Superior temporal gyrus (tissue), 1 donor: ENCODE measurements around the gene HIVEP3.

Experiments used
- DNase-seq: peaks from one replicate; pipeline ENCODE4 v3.0.0-alpha.2; 2016; ENCODE audit errors: extremely low spot score

The HIVEP3 gene

GRCh38 chr1:41894101-41894807, 24.5 kb downstream of the HIVEP3 start:
- DNase-seq, result no peak

- DNase-seq, result no peak
Measured at GRCh38 chr1:41892301-41892781, 26.4 kb downstream of the HIVEP3 start.

DNA sequence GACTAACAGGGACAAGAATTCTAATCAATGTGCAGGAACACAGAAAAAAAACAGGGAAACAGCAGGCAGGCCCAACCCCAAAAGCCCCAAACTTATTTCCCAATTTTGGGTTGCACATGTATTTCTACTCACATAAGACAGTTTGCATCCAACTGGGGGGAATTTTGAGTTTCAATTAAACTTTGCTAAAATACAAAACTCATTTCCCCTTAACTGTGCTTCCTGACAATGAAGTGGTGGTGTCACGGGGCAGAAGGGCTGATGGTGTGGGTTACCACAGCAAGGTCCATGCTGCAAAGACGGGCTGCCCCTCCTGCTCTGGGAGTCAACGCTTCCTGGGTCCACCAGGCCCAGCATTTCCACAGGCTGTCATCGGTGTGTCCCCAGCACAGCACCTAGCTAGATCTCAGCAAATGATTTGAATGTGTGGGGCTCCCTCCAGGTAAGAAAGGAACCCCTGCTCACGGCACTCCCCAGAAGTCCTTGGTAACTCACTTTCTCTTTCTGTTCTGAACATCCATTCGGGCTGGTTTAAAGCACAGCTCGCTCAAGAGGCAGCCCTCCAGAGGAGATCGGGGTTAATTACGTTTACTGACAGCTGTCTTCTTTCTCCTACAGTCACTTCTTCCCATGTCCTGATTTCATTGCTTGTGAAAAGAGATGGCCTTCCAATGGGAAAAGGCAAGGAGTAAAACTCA, 27.4 kb downstream of the HIVEP3 start:
- peak; percentile 45 for DNase-seq

DNA sequence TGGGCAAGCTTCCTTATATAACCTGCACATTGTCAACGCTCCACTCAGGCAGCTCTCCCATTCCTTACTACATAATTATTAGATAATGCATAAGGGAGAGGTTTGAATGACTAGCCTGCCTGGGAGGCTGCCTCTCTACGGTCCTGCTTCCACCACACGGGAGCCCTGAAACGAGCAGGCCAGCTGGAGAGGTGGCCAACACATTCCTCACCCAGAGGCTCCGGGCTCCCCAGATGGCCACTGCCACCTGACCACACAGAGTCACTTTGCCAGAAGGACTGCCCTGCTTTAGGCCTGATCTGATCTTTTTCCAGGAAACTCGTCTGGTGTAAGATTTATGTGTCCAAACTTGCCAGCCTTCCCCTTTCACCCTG, 27.9 kb downstream of the HIVEP3 start:
- DNase-seq, result no peak

DNA sequence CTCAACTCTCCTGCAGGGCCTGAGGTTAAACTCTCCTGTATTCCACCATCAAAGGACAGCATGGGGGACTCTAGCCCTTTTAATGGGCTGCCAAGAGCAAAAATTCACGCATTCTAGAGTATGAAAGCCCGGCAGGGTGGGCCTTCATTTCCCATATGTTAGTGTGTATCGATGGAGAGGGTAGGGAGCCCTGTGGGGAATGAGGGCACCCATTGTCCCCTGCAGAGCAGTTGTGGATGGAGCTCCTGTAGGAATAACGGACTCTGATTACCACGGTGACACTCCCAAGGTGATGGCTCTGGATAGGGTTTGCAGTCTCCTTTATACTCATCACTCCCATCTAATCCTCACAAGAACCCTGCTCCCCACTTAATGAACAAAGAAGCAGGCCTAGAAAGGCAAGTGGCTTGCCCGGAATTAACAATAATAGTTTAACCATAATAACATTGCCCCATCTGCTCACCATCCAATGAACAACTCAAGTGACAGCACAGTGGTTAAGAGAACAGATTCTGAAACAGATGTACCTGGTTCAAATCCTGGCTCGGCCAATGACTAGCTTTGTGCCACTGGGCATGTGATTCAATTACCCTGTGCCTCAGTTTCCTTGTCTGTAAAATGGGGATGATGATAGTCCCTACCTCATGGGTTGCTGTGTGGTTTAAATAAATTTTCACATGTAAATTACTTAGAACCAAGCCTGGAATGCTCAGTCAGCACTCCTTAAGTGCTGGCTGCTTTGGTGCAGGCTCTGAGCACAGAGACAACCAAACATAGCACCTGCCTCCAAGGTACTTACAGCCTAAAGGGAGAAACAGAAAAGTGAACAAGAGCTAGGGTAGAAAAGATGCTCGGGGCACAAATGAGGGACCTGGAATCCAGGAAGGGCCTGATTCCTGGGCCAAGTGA, 29.0 kb downstream of the HIVEP3 start:
- DNase-seq, result no peak

DNA sequence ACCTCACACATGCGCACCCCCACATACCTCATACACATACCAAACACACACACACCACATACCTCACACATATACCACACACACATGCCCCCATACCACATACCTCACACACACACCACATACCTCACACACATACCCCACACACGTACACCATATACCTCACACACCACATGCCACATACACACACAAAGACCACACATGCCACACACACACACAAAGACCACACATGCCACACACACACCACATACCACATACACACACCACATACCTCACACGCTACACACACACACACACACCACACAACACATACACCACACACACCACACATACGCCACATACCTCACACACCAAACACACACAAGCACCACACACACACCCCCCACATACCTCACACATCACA, 30.0 kb downstream of the HIVEP3 start:
- DNase-seq, result no peak

DNA sequence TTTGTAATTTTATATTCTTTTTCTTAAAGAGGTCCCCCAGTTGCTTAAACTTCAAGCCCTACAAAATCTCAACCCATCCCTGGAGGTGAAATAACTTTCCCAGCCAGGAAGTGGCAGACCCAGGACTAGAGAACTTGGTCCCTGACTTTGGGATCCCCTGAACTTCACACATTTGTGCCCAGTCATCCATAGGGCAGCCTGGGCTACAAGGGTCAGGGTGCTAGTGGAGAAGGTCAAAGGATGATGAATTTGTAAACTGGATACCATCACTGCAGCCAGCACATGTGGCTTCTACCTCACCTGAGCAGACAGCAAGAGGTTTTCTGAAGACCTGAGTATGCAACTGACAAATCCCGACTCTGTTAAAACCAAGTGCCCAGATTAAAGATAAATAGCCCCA, 31.4 kb downstream of the HIVEP3 start:
- DNase-seq, result no peak

- DNase-seq, result no peak
Measured at GRCh38 chr1:41884256-41885230, 34.2 kb downstream of the HIVEP3 start.

DNA sequence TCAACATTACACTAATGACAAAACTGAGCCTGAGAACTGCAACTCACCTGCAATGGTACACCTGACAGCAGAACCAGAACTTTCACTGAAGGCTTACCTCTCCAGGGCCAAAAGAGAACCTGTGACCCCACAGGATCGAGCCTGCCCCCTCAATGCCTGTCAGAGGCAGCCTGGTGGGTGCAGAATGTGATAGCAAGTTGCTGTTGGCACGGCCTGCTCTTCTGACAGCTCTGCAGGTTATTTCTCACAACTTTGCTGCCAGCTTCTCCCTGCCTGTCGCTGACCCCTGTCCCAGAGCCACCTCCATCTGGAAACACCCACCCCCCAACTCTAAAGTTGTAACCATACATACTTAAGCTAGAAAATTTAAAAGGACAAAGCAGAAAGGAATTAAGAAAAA, 35.2 kb downstream of the HIVEP3 start:
- DNase-seq, result no peak

DNA sequence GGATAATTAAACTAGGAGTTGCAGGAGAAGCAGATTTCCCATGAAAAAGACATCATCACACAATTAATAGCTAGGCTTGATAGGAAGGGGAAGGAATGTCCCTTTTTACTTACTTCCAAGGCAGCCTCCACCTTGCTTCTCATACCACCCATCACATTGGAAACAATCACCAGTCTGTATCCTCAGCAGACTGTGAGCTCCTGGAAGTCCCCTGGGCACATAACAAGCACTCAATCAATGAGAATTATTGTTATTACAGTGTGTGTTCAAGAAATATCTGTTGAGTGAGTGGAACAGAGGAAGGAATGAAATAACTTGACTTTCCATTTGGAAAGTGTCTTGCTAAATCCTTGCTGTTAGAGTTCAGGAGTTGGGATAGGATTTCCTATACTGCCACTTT, 36.2 kb downstream of the HIVEP3 start:
- DNase-seq, result no peak

GRCh38 chr1:41882068-41882477, 36.6 kb downstream of the HIVEP3 start:
- DNase-seq, result no peak

GRCh38 chr1:41880950-41881885, 37.5 kb downstream of the HIVEP3 start:
- no peak for DNase-seq

- no peak for DNase-seq
Measured at GRCh38 chr1:41880261-41880660, 38.5 kb downstream of the HIVEP3 start.

GRCh38 chr1:41879617-41880016, 39.1 kb downstream of the HIVEP3 start:
- no peak for DNase-seq

- no peak for DNase-seq
Measured at GRCh38 chr1:41878911-41879310, 39.8 kb downstream of the HIVEP3 start.

GRCh38 chr1:41878495-41878894, 40.2 kb downstream of the HIVEP3 start:
- DNase-seq, result no peak

- no peak for DNase-seq
Measured at GRCh38 chr1:41876576-41877445, 41.9 kb downstream of the HIVEP3 start.

- DNase-seq, result no peak
Measured at GRCh38 chr1:41875487-41875886, 43.2 kb downstream of the HIVEP3 start.

- DNase-seq, result no peak
Measured at GRCh38 chr1:41874903-41875411, 43.8 kb downstream of the HIVEP3 start.
